HG03571 (cell line): ENCODE results near the gene PACSIN2.
"Not testable (repeated sequence)": the region's sequence is repeated elsewhere in the genome, so short reads cannot be mapped to it uniquely, and the experiment has no call there.

Source experiments
- ATAC-seq: cut with Tn5 transposase; IDR thresholded peaks from one replicate; pipeline ENCODE4 v1.9.1; 2021; ENCODE audit not compliant: unreplicated experiment

The PACSIN2 gene

DNA sequence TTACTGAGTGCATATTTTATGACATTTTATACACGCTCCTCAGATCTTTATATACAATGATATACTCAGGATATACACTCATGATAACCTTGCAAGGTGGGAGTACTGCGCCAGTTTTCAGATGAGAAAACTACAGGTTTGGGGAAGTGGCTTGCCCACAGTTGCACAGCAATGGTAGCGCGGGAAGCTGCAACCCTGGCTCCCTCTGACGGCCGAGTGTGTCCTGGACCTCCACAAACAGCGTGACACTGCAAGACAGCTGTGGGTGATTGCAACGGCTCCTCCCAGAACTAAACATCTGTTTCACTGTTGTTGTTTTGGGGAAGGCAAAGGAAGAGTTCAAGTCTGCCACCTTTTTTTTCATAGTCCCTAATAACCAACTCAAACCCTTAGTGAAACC, 47.0 kb downstream of the PACSIN2 start:
- no peak for ATAC-seq

DNA sequence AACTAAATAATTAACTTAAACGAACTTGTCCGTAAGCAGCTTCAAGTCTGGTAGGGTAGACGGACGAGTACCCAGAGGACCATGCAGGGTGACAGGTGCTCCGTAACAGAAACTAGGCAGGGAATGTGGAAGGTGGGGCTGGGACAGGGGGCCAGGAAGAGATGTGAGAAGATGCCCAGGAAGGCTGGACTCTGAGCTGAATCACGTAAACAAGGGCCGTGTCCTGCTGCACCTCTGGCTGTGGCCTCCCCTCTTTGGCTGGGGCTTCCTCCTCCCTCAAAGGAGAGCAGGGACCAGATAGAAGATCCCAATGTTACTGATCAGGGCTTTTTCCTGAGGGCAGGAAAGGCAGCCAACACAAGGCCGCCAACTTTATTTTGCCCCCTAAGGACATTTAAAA, 47.9 kb downstream of the PACSIN2 start:
- ATAC-seq: no peak

DNA sequence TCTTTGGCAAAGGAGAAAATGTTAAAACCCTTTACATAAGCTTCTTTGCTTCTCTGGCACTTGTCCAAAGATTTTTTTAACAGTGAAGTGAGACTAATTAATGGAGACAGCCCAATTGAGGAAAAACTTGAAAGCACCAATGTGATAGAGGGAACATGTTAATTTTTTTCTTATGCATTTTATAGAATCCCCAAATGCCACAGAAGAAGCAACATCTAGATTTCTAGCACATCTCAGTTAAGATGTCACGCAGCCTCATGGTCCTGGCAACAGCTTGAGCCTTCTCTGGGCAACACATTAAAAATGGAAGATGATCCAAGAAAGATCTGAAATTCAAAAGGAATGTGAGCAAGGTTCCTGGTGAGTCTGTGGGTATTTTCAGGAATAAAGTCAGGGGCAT, 48.5 kb downstream of the PACSIN2 start:
- ATAC-seq: no peak

DNA sequence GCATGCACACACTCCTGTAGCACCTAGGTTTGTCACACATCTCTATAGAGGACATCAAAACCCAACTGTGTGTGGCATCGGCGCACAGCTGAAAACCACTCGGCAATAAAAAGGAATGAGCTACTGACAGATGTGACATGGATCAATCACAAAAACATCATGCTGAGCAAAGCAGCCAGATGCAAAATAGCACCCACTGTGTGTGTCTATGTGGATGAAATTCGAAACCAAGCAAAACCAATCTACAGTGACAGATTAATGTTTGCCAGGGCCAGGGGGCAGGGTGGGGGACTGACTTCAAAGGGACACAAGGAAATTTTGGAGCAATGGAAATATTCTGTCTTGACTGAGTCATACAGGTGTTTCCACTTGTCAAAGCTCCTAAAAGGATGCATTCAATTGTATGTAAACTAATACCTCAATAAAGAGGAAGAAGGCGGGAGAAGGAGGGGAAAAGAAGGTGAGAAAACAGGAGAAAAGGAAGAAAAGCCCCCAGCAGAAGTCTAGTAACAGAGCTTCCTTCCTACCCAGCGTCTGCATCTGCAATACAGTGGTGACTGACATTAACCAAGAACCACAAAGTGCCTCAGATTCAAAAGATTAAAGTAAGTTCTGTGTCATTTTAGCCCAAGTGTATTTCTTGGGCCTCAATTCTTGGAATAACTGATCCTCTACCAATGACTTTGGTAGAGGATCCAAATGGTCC, 49.8 kb downstream of the PACSIN2 start:
- ATAC-seq: no peak

DNA sequence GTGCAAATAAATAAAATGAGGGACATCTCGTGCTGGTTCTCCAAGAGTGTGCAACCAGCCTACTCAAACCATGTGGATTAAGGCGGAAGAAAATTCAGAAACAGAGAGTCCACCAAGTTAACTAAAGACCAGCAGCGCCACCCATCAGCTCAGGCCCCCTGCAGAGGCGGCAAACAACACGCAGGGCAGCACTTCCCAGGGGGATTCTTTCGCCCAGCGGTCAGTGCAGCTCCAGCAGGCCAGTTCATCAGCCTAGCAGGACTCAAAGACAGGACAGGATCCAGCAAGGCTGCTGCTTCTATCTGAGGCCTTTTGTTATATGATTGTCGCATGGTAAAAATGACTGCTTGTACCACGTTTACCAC, 51.7 kb downstream of the PACSIN2 start:
- no peak for ATAC-seq

DNA sequence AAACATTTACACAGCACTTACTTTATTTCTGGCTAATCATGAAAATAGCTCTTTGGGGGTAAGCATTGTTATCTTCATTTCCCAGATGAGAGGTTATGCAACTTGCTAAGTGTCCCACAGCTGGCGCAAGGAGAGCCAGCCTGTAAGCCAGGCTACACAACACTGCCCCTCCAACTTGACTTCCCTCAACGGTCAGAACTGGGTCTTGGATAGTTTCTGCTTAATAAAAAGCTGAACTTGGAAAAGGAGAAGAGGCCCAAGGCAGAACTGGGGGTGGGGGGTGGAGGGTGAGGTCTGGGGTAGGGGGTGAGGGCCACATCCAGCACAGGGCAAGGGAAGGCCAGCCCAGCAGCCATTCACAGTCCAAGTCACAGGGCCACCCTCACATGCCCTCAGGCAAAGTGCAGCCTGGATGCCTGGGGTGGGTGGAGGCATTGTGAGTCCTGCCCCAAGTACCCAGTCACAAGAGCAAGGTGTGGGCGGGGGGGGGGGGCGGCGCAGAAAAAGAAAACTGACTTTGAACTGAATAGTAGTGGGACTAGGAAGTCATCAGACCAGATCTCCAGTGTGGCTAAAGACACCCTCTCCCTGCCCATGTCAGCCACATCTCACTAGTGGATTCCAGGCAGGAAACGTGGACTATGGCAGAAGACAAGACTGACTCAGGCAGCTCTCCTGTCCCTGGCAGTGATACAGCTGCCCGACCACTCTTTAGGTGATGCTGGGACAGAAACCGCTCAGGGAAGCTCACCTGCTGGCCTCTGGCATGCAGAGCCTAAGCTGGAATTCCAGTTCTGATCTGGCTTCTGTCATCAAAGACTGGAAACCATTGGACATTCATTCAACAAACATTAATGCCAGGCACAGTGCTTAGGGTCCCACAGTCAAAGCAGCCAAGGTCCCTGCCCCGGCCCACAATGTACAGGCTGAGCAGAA, 52.4 kb downstream of the PACSIN2 start:
- ATAC-seq: no peak

DNA sequence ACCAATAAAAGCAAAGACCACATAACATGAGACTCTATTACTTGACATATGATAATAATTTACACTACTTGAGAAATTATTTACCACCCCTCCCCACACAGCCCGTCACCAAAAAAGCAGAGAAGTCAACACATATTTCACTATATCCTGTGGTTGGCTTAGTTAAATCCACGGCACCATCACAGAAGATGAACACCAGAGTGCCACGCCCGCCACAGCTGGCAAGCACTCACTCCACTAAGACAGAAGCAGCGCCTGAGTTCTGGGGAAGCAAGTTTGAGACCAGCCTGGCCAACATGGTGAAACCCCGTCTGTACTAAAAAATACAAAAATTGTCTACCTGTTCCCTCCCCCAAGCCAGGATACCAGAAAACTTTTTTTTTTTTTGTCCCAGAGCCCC, 53.1 kb downstream of the PACSIN2 start:
- ATAC-seq: no peak

DNA sequence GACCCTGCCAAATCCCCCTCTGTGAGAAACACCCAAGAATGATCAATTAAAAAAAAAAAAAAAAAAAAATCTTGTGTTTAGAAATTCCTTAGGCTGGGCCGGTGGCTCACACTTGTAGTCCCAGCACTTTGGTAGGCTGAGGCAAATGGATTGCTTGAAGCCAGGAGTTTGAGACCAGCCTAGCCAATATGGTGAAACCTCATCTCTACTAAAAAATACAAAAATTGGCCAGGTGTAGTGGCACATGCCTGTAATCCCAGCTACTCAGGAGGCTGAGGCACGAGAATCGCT, 53.6 kb downstream of the PACSIN2 start:
- not testable (repeated sequence) for ATAC-seq

DNA sequence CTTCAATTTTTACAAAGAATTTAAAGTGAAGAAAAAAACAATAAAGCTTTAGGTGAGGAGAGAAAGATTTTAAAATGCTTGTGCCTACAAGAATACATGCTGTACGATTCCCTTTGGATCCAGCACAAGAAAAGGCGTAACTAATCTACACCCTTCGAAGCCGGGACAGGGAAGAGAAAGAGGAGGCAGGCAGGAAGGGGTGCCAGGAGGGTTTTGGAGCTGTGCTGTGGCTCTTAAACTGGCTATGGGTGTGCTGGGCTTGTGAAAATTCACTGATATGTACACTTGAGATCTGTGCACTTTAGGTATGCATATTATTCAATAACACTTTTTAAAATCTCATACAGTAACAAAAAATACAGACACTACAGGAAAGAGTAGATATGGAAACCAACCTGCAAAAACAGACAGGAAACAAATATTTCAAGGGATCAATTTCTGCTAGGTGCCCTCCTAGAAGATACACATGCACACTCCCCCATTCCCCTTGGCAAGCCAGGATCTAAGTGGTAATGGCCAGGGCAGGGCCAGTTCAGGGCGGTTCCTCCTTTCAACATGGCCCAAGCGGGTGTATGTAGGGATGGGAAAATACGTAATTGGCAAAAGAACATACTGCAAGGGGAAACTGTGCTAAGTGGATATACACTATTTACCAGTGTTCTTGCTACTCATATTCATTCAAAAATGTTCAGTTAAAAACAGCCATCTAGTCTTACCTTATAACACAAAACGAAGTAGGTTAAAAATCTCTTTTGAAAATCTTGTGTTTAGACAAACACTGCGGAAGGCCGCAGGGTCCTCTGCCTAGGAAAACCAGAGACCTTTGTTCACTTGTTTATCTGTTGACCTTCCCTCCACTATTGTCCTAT, 54.2 kb downstream of the PACSIN2 start:
- no peak for ATAC-seq

DNA sequence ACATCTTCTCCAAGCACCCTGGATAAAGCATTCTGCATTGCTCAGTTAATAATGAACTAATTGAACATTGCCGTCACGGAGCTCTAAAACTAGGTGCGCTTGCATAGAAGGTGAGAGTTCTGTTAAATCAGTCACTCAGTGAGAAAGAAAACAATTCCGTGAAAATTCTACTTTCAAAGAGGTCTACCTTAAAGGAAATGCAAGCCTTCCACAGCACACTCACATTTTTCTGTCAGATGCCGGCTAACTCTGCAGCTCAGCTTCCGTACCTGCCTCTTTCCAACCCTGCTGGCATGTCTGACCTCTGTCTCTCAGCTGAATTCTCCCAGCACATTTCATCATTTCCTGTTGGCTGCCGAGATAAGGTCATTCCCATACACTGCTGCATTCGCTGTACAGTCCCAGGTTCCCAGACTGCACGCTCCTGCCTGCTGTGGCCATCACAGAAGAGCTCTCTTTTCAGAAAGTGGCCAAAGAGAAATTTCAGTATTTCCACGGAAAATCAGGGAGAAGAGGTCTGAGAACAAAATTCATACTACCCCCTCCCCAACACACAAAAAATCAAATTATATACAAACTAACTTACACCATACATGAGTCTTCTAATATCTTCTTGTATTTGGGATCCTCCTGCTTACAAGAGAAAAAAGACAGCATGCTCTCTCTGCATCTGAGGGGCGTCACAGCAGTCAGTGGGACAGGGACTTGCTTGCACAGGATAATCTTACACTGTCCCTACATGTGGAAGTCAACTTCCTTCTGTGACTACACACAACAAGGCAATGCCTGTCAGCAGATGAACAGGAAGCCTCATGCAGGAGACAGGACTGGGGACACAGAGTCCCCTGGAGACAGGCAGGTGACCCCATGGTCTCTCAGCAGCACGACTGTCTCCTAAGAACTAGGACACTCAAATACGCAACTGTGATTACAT, 55.1 kb downstream of the PACSIN2 start:
- no peak for ATAC-seq

DNA sequence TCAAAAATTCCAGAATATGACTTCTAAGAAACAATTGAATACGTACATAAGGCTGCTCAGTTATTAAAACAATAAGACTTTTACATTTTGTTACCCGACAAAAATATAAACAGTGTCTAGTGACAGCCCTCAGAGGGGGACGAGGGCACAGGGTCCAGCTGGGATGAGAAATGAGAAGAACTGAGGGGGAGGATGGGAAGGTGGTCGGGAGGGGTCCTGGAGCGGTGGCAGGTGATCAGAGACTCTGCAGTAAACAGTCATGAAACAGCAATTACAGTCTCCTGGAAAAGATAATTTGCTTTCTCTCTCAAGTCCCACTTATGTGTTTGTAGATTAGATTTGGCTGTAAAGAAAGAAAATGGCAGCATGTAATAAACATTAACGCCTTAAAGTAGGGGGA, 56.0 kb downstream of the PACSIN2 start:
- ATAC-seq: no peak

DNA sequence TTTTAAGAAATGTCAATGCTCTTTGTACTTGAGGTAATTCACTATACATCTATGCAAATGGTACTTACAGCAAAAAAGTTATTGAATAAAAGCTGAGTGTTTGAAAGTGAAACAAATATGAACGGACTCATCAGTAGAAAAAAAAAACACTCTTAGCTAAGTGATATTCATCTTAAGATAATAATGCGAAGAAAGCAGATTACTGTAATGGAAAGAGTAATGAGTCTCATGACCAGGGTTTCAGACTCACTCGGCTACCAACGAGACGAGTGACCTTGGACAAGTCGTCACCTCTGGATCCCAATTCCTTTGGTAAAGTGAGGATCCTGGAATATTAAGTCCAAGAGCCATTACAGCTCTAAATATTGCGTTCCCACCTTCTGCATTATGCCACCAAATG, 57.0 kb downstream of the PACSIN2 start:
- no peak for ATAC-seq

DNA sequence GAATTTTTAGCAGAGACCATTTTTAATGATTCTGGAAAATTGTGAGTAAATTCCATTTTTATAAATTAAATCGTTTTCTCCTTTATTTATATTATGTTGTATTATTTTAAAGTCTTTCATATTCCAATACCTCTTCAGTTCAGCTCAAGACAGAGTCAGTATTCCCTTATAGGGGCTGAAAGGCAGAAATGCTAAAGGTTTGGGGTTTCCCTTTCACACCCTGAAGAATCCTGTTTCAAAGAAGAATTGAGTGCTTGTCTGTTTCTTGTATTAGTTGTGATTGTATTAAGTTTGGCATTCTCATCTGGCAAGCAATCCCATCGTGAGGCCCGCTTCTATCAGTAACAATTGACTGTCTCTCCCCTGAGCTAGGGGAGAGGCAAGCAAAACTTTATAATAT, 57.4 kb downstream of the PACSIN2 start:
- ATAC-seq: no peak

DNA sequence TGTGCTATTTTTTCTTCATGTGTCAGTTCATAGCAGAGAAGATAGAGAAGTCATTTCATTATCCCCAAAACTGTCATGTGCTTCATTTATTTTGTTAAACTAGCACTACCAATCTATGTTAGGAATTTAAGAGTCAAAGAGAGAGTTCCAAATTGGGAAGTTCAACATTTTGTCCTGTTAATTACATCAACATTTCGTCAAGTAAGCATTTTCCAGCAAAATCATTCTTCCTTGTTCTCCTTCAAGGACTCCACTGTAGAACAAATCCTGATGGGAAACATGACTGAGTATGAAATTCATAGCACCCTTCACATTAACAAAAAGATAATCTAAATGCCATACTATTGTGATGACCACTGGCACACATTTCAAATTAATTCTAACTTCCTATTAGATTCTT, 59.1 kb downstream of the PACSIN2 start:
- ATAC-seq: no peak

DNA sequence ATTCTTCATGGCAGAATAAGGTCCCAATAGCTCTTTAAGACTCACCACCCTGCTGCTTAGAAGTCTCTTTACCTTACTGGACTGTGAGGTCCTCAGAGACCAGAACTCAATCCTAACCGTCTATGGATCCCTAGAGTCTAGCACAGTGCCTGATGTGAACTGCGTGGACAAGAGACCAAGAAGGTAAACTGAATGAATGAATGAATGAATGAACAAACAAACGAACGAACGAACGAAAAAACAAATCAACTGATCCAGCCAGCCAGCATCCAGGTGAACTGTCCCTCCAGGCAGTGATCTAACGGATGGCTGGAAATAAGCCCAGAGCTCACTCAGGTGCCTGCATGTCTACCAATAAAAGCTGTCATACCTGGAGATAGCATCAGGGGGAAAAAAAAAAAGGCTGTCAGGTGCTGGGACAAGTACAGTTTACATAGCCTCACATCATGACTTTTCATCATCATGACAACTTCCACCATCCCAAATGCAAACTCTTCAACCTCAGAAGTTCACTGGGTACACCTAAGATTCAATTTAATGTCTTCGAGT, 59.8 kb downstream of the PACSIN2 start:
- no peak for ATAC-seq

DNA sequence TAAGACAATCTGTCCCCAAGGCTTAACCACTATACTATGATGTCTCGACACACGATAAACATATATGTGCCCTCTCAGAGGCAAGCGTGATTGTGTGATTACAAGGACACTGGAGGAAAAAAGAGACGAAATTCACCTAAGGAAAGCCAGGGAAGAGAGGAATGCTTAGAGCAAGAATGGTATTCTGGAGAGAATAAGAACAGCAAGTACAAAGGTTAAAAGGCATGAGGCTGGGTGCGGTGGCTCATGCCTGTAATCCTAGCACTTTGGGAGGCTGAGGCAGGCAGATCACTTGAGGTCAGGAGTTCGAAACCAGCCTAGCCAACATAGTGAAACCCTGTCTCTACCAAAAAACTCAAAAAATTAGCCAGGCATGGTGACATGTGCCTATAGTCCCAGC, 61.2 kb downstream of the PACSIN2 start:
- ATAC-seq: not testable (repeated sequence)

DNA sequence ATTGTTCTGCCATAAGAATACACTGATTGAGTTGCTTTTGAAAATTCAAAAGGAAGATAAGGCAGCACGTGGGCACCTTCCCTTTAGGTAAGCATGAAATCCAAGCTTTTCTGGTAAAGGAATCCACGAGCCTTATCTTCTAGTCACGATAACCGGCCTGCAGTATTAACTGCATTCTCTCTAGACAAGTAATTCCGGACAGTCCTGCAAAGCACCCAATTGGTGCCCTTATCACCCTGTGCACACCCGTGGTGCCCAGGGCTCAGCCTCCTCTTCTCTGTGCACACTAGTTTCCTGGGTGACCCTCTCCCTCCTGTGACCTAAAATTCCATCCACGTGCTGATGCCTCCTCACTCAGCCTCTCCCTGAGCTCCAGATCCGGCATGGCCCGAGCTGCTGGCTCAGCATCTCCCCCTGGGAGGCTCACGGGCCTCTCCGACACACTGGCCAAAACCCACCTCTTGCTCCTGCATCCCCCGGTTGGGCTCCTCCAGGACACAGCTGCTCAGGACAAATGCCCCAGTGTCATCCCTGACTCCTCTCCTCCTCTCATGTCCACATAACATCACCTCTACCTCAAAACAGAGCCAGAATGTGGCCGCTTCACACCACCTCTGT, 63.7 kb downstream of the PACSIN2 start:
- no peak for ATAC-seq

DNA sequence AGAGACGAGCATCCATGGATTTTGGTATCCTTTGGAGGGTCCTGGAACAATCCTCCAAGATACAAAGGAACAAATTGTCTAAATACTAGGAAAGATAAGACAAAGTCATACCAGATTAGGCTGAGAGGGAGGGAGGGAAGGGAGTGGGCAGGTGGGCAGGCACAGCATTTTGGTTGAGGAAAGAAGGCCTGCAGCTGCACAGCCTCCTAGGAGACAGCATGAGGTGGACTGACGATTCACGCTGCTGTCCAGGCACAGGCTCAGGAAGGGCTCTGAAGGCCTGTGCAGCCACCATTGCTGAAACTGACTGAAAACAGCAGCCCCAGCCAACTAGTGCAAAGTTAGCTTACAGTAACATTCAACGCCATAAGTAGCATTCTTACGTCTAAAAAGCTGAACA, 64.7 kb downstream of the PACSIN2 start:
- ATAC-seq: no peak

DNA sequence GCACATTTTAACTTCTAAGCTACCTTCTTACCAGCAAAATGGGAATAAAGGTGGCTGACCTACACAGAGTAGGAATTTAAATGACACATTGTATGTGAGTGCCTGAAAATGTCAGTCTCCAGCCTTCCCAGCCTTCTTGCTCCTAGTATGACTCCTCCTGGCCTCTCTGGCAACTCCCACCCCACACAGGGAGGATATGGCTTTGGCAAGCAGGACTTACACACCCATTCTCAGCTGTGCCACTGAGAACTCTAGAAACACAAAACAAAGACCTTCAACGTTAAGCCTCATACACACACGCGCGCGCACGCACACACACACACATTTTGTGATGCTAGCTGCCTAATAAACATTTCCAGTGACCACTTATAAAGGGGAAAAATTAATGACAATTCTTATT, 65.8 kb downstream of the PACSIN2 start:
- no peak for ATAC-seq

DNA sequence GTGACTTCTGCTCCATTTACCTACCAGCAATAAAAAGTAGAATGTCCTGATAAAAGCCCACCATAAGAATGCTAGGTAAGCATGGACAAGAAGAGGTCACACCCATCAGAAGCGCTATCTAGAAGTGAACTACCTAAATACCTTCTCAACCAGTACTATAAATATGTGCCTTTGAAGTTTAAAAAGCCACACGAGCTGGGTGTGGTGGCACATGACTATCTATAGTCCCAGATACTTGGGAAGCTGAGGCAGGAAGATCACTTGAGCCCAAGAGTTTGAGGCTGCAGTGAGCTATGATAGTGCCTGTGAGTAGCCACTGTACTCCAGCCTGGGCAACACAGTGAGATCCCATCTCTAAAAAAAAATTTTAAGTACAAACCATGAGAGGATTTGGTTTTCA, 66.7 kb downstream of the PACSIN2 start:
- ATAC-seq: no peak
